Endothelial cell (in vitro differentiated cells): Measurements from ENCODE around the gene AK1. TPM values are rescaled to one million over a fixed set of nuclear protein-coding genes. Genes with fewer than 3 reads are reported as not detected.
A peak's percentile ranks its signal among the peaks of the same experiment; 100 is the strongest.

Experiments used
- DNase-seq: peaks from one replicate; pipeline ENCODE4 v3.0.0; 2021; ENCODE audit warnings: low spot score
- H3K27ac Mint-ChIP-seq: one replicate; pipeline ENCODE4 v1.8.0; 2021; ENCODE audit warnings: mixed read lengths, inconsistent platforms; ENCODE audit not compliant: unreplicated experiment
- H3K27me3 Mint-ChIP-seq: one replicate; pipeline ENCODE4 v1.8.0; 2021; ENCODE audit warnings: mild to moderate bottlenecking, moderate library complexity, mixed read lengths, inconsistent platforms; ENCODE audit not compliant: unreplicated experiment
- H3K36me3 Mint-ChIP-seq: one replicate; pipeline ENCODE4 v1.8.0; 2021; ENCODE audit warnings: mild to moderate bottlenecking, low read depth, mixed read lengths, inconsistent platforms; ENCODE audit not compliant: unreplicated experiment
- H3K4me1 Mint-ChIP-seq: one replicate; pipeline ENCODE4 v1.8.0; 2021; ENCODE audit warnings: mild to moderate bottlenecking, mixed read lengths, inconsistent platforms; ENCODE audit not compliant: unreplicated experiment
- H3K4me3 Mint-ChIP-seq: one replicate; pipeline ENCODE4 v1.8.0; 2021; ENCODE audit warnings: mild to moderate bottlenecking, mixed read lengths, inconsistent platforms; ENCODE audit not compliant: unreplicated experiment
- H3K9me3 Mint-ChIP-seq: one replicate; pipeline ENCODE4 v1.8.0; 2021; ENCODE audit warnings: mixed read lengths, inconsistent platforms; ENCODE audit not compliant: unreplicated experiment
- CTCF ChIP-seq: fragments of 200-600 bp; sonication (generic); IDR thresholded peaks from one replicate; pipeline ENCODE4 v1.5.0; 2021; ENCODE audit warnings: antibody characterized with exemption; ENCODE audit not compliant: unreplicated experiment
- total RNA-seq: library from RNA; stranded (reverse); fragmentation: NEBNext Ultra II Directional; extraction: Animal tissue kit (Norgen Biotek cat#: 25700); gene quantifications from one replicate; pipeline ENCODE4 v1.2.1, GENCODE V29; 2021; ENCODE audit not compliant: unreplicated experiment

The AK1 gene
- total RNA-seq, 1 donor from 2014 or later, result 63.3 TPM

- no peak overlapping the region for H3K27ac Mint-ChIP-seq
- no peak for DNase-seq
- H3K36me3 Mint-ChIP-seq, result peaks cover 13% of the 10 kb centered on the region
- H3K9me3 Mint-ChIP-seq, result no peaks in the 10 kb centered on the region
- peaks cover 25% of the 10 kb centered on the region for H3K4me1 Mint-ChIP-seq
- no peak for TF ChIP-seq CTCF
- H3K27me3 Mint-ChIP-seq, result peaks cover 4% of the 10 kb centered on the region
- H3K4me3 Mint-ChIP-seq, result no peak overlapping the region
Measured at GRCh38 chr9:127915325-127915752, 37.9 kb upstream of the AK1 start.

GRCh38 chr9:127913682-127914081 is 36.2 kb upstream of the AK1 start:
- Mint-ChIP-seq H3K36me3 (peaks cover 13% of the 10 kb centered on the region), H3K4me1 (peaks cover 15% of the 10 kb centered on the region), H3K4me3 (peak overlapping the region; percentile 47), H3K27me3 (peaks cover 4% of the 10 kb centered on the region), H3K27ac (no peak overlapping the region), H3K9me3 (no peaks in the 10 kb centered on the region)
- no peak for TF ChIP-seq CTCF
- no peak for DNase-seq

GRCh38 chr9:127912882-127913281 is 35.4 kb upstream of the AK1 start:
- H3K36me3 Mint-ChIP-seq, result peaks cover 13% of the 10 kb centered on the region
- no peak overlapping the region for H3K4me3 Mint-ChIP-seq
- DNase-seq, result no peak
- no peaks in the 10 kb centered on the region for H3K9me3 Mint-ChIP-seq
- H3K27me3 Mint-ChIP-seq, result peaks cover 4% of the 10 kb centered on the region
- peaks cover 10% of the 10 kb centered on the region for H3K4me1 Mint-ChIP-seq
- no peak for TF ChIP-seq CTCF
- H3K27ac Mint-ChIP-seq, result no peak overlapping the region

GRCh38 chr9:127912296-127912695 is 34.8 kb upstream of the AK1 start:
- no peak overlapping the region for H3K4me3 Mint-ChIP-seq
- H3K36me3 Mint-ChIP-seq, result peaks cover 13% of the 10 kb centered on the region
- TF ChIP-seq CTCF, result no peak
- DNase-seq, result no peak
- no peak overlapping the region for H3K27ac Mint-ChIP-seq
- H3K27me3 Mint-ChIP-seq, result peaks cover 4% of the 10 kb centered on the region
- H3K9me3 Mint-ChIP-seq, result no peaks in the 10 kb centered on the region
- peaks cover 7% of the 10 kb centered on the region for H3K4me1 Mint-ChIP-seq

- H3K4me3 Mint-ChIP-seq, result no peak overlapping the region
- peaks cover 6% of the 10 kb centered on the region for H3K4me1 Mint-ChIP-seq
- H3K27ac Mint-ChIP-seq, result no peak overlapping the region
- no peaks in the 10 kb centered on the region for H3K9me3 Mint-ChIP-seq
- TF ChIP-seq CTCF, result no peak
- H3K36me3 Mint-ChIP-seq, result peaks cover 13% of the 10 kb centered on the region
- DNase-seq, result no peak
- H3K27me3 Mint-ChIP-seq, result peaks cover 4% of the 10 kb centered on the region
Measured at GRCh38 chr9:127910613-127911205, 33.2 kb upstream of the AK1 start.
